ENCODE measurements around the gene AGBL4. TPM values are rescaled to one million over a fixed set of nuclear protein-coding genes. Genes with fewer than 3 reads are reported as not detected.

The AGBL4 gene
- total and polyA plus RNA-seq, 2 of the 13 experiments (the other 11 are each of a cell fraction or from before 2014, with no cell fraction given) = not detected

DNA sequence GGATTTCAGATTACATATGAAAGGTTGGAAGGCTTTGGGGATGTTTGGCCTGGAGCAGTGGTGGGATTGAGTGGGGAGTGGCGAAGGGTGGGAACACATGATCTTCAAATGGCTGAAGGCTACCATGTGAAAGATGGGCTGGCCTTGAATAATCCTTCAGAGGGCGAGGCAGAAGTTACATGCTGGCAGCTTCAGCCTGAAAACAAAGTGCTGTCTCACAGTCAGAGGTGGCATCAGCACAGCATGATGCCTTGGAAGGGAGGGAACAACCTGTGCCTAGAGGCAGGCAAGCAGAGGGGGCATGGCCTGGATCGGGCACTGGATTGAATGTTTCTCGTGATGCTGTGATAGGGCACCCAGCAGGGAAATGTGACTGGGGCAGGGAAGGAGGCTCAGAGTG lies 1377.9 kb downstream of the AGBL4 start:
- Histone ChIP-seq H3K9me3 (ENCODE audit: low read length) (no peaks in the 10 kb centered on the region), H3K27me3 (ENCODE audit: control insufficient read depth in 1 of 2, insufficient read depth in 2 of 2, low read length in 2 of 2) (no peaks in the 10 kb centered on the region), H4K20me1 (ENCODE audit: insufficient read depth, low read length) (no peaks in the 10 kb centered on the region), H3K27ac (ENCODE audit: extremely low read length, insufficient read depth, low read length) (no peak overlapping the region), H2AFZ (ENCODE audit: low read length) (no peak overlapping the region), H3K4me3 (replicated peaks in 1 of 3; ENCODE audit: insufficient read depth in 1 of 3, low read depth in 2 of 3, low read length in 3 of 3) (no peak overlapping the region), H3K4me2 (ENCODE audit: low read depth, low read length) (no peak overlapping the region), H3K36me3 (replicated peaks in 1 of 2; ENCODE audit: control insufficient read depth in 1 of 2, insufficient read depth in 2 of 2, low read length in 2 of 2) (no peaks in the 10 kb centered on the region), H3K9ac (ENCODE audit: insufficient read depth, low read depth, low read length) (no peak overlapping the region), H3K4me1 (ENCODE audit: insufficient read depth, low read length) (no peaks in the 10 kb centered on the region), H3K79me2 (ENCODE audit: insufficient read depth, low read length) (no peaks in the 10 kb centered on the region)
- CTCF ChIA-PET (ENCODE audit: low intra/inter-chr PET ratio, low total read pairs) = no interaction called here
- in situ Hi-C loops (cut with HindIII; ENCODE audit: extremely low pct_ligation_motif_present, low pct_unique_long_range_greater_than_20kb) = no loop called here
- intact Hi-C loops (cut with micrococcal nuclease; ENCODE audit: unreplicated experiment) = no loop called here
- ATAC-seq (no peak), FAIRE-seq (no peak), DNase-seq (ENCODE audit: low spot score) (no peak)
- BruUV-seq (replicated peaks) = no TSS peak
- WGBS (ENCODE audit: low lambda C conversion rate) = 1% methylated on average over 4 of the region's 4 CpGs
- POLR2A ChIA-PET = no interaction called here
- TF ChIP-seq, protein P1, sequence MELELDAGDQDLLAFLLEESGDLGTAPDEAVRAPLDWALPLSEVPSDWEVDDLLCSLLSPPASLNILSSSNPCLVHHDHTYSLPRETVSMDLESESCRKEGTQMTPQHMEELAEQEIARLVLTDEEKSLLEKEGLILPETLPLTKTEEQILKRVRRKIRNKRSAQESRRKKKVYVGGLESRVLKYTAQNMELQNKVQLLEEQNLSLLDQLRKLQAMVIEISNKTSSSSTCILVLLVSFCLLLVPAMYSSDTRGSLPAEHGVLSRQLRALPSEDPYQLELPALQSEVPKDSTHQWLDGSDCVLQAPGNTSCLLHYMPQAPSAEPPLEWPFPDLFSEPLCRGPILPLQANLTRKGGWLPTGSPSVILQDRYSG (CRISPR knock-in tag; IDR thresholded peaks at IDR 0.05) = no peak
- TF ChIP-seq TOE1 (CRISPR knock-in tag; IDR thresholded peaks at IDR 0.05) (no peak), ATF7-NPFF (CRISPR knock-in tag; IDR thresholded peaks at IDR 0.05; ENCODE audit: low read depth) (no peak), ZNF607 (CRISPR knock-in tag; IDR thresholded peaks at IDR 0.05; ENCODE audit: borderline replicate concordance) (no peak), ZMYM2 (CRISPR knock-in tag; IDR thresholded peaks at IDR 0.05) (no peak), SOX5 (CRISPR knock-in tag; IDR thresholded peaks at IDR 0.05; ENCODE audit: borderline replicate concordance) (no peak), ZNF614 (CRISPR knock-in tag; IDR thresholded peaks at IDR 0.05; ENCODE audit: borderline replicate concordance) (no peak), SIN3A (IDR thresholded peaks at IDR 0.05; ENCODE audit: borderline replicate concordance, low read depth, low read length) (no peak)
- TF ChIP-seq, protein P2, sequence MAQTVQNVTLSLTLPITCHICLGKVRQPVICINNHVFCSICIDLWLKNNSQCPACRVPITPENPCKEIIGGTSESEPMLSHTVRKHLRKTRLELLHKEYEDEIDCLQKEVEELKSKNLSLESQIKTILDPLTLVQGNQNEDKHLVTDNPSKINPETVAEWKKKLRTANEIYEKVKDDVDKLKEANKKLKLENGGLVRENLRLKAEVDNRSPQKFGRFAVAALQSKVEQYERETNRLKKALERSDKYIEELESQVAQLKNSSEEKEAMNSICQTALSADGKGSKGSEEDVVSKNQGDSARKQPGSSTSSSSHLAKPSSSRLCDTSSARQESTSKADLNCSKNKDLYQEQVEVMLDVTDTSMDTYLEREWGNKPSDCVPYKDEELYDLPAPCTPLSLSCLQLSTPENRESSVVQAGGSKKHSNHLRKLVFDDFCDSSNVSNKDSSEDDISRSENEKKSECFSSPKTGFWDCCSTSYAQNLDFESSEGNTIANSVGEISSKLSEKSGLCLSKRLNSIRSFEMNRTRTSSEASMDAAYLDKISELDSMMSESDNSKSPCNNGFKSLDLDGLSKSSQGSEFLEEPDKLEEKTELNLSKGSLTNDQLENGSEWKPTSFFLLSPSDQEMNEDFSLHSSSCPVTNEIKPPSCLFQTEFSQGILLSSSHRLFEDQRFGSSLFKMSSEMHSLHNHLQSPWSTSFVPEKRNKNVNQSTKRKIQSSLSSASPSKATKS (CRISPR knock-in tag; IDR thresholded peaks at IDR 0.05) = no peak
